ENCODE results near the gene NECTIN4. TPM values are rescaled to one million over a fixed set of nuclear protein-coding genes. Genes with fewer than 3 reads are reported as not detected.
A peak's percentile ranks its signal among the peaks of the same experiment; 100 is the strongest.
"Not testable (repeated sequence)": the region's sequence is repeated elsewhere in the genome, so short reads cannot be mapped to it uniquely, and the experiment has no call there.

Gene NECTIN4
- polyA plus RNA-seq, 1 donor, result 0.43 TPM

- DNase-seq, result no peak
Measured at GRCh38 chr1:161052899-161053298, 36.5 kb downstream of the NECTIN4 start.

DNA sequence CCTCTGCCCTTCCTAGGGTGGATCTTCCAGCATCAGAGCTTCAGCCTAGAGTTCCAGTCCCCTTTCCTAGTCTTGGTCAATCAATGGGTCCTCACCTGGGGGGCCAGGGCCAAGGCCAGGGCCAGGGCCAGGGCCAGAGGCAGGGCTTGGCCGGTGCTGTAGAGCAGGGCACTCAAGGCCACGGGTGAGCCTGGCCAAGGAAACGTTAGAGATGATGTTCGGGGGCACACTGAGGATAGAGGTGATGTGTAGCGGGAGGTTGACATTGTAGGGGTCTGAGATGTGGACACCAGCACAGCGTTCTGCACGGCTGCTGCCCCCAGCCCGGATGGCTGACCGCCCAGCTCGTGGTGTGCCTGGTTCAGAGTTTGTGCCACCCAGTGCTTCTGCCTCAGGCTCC is 38.1 kb downstream of the NECTIN4 start:
- no peak for DNase-seq

DNA sequence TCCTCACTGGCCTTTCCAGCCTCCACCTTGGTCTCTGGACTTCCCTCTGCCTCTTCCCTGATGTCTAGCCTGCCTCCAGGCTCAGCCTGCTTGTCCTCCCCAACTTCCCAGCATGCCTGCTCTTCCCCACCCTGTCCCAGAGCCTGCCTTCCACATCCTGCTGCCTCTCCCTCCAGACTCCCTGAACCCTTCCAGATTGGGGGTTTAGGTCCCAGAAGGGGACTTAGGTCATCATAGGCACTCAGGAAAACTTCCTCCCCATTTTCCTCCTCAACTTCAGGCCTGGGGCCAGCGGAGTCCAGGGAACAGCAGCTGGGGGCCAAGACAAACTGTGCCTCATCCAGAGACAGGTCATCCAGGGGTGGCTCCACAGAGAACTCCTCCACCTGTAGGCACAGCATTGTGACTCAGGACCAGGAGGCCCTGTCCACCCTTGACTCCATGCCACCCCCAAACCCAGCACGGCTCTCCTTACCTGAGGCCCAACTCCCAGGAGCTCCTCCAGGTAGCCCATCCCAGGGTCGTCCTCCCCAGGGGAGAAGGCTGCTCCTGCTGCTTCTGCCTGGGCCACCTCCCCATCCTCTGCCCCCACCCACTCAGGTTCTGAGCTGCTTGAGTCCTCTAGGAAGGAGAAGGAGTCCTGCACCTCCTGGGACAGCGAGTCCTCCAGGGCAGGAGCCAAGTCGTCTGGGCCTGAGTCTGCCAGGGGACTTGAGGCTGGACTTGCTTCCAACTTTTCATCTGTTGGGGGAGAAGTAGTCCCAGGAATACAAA is 40.2 kb downstream of the NECTIN4 start:
- no peak for DNase-seq

- no peak for DNase-seq
Measured at GRCh38 chr1:161047436-161048420, 41.6 kb downstream of the NECTIN4 start.

- peak; percentile 8 for DNase-seq
Measured at GRCh38 chr1:161046605-161047228, 42.6 kb downstream of the NECTIN4 start.

GRCh38 chr1:161045736-161046604 is 43.4 kb downstream of the NECTIN4 start, which contains the start of gene USF1:
USF1 (minus strand) TSS chr1:161045977; CDS start chr1:161043275, 2,702 bp downstream.
- DNase-seq, result peak; percentile 97

DNA sequence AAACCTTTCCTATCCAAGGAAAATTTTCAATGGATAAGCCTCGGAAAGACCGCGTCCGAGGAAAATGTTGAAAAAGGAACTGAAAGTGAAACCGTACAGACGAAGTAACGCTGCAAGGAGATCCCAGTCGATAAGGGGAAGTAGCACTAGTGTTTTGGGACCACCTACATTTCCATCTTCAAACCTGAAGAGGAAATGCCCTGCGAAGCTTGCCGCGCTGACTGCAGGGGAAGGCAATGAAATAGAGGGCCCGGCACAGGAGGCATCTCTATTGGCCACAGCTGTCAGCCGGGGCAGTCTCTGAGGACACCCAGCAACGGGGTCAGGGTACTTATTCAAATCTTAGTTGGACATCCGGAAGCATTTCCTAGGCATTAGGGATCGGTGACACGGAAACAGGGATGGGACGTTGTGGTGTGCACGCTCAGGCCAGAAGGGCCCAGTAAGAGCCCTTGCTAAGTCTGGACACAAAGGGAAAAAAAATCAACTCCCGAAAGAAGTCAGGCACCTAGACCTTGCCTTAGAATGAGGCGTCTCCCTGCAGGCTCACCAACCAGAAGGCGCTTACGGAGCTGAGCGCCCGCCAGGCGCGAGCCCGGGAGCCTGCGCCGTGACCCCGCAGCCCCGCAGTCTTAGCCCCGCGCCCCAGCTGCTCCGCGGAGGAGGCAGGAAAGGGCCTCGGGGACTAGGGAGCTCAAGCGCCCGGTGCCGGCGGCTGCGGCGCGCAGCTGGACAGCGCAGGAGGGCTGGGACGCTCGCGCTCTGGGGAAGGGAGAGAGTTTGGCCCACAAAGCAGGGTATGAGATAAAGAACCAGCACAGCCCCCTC is 44.2 kb downstream of the NECTIN4 start:
- peak; percentile 66 for DNase-seq

DNA sequence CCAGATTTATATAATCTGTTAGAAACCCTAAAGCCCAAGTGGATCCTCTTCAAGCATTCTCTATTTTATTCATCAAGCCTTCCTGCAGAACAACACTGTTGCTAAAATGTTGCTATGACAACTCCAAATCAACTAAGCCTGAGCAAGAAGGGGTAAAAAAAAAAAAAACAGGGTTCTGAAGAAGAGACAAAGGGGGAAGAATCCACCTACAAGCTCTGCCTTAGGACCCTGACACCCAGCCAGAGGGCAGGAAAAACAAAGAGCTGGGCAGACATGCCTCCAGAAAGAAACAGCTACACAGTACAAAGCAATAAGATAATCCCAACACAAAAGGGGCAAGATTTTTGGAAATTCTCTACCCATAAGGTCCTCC is 44.8 kb downstream of the NECTIN4 start:
- DNase-seq, result no peak

DNA sequence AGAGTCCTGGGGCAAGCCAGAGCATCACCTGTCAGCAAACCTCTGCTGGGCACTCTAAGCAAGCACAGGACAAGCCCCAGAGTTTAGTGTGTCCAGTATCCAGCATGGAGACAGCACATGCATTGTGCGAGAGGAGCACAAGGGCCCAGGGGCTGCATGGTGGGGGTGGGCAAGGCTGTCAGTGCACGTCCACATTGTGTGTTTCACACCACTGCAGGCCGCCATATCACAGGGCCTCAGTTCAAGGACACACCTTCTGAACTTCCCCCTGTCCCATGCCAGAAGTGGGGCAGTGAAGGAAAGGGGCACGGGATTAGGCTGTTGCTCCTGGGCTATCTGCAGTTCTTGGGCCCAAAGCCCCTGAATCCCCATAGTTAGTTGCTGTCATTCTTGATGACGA is 49.8 kb downstream of the NECTIN4 start:
- DNase-seq, result no peak

DNA sequence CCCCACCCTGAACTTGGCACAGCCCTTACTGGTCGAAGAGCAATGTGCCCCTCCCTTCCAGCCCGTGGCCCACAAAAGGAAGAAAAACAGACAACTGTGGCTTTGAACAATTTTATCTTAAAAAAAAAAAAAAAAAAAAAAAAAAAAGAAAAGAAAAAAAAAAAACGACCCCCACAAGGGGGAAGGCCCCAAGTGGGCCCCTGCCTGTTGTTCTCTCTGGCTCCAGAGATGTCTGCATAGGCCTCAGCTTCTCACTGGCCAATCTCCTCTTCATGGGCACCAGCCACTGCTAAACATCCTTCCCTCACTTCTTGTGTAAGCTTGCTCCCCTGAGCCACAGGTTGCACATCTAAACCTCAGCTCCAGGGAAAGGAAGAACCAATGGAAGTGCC is 50.2 kb downstream of the NECTIN4 start:
- DNase-seq, result no peak

- peak; percentile 46 for DNase-seq
Measured at GRCh38 chr1:161038523-161039153, 50.7 kb downstream of the NECTIN4 start, which contains the start of gene TSTD1. TSTD1 (minus strand) TSS chr1:161038964; CDS start chr1:161038889, 75 bp downstream.

GRCh38 chr1:161037661-161038522 is 51.5 kb downstream of the NECTIN4 start:
- no peak for DNase-seq

GRCh38 chr1:161033751-161034150 is 55.6 kb downstream of the NECTIN4 start:
- no peak for DNase-seq

DNA sequence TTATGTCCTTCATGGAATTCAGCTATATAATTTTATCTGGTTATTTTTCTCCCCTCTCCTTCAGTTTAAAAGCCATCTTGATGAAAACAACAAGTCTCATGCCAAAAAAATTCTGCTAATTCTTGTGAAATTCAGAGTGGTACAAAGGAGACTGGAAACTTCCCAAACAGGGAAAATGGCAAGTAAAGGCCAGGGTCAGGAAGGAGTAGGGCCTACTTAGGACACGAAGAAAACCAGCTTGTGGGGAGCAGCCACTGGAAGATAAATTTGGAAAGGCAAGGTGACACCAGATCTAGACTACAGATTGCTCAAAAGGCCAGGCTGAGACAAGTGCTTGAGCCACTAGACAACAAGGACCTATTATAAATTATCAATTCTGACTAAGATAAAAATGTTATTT is 56.9 kb downstream of the NECTIN4 start:
- DNase-seq, result no peak

DNA sequence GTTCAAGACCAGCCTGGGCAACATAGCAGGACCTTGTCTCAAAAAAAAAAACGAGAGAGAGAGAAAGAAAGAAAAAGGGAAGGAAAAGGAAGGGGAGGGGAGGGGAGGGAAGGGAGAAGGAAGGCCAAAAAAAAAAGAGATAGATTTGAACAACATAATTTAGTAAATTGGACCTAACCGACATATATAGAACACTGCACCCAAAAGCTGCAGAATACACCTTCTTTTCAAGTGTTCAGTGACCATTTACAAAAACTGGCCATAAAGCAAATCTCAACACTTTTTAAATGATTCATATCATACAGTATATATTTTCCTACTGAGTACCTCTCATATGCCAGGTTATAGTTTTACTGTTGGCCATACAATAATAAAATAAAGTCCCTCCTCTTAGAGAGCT is 57.5 kb downstream of the NECTIN4 start:
- DNase-seq, result no peak

GRCh38 chr1:161029466-161029865 is 59.9 kb downstream of the NECTIN4 start:
- DNase-seq, result not testable (repeated sequence)

- DNase-seq, result not testable (repeated sequence)
Measured at GRCh38 chr1:161026954-161027353, 62.4 kb downstream of the NECTIN4 start.

- DNase-seq, result not testable (repeated sequence)
Measured at GRCh38 chr1:161022432-161022831, 66.9 kb downstream of the NECTIN4 start.

- no peak for DNase-seq
Measured at GRCh38 chr1:161021970-161022353, 67.4 kb downstream of the NECTIN4 start.
